ENCODE measurements around the gene PADI3.
"Not testable (repeated sequence)": the region's sequence is repeated elsewhere in the genome, so short reads cannot be mapped to it uniquely, and the experiment has no call there.

PADI3 gene

GRCh38 chr1:17315542-17316130 lies 66.7 kb downstream of the PADI3 start:
- Histone ChIP-seq H3K9ac (ENCODE audit: low read length in 5 of 5) (no peak overlapping the region), H3K4me1 (ENCODE audit: control insufficient read depth in 5 of 5, insufficient read depth in 5 of 5, low read length in 5 of 5) (no peaks in the 10 kb centered on the region), H3K9me3 (ENCODE audit: control insufficient read depth in 5 of 5, low read length in 5 of 5) (peaks cover 0 to 9% (median 6%) of the 10 kb centered on the region in 5 donors), H3K4me3 (ENCODE audit: low read depth in 1 of 5, low read length in 5 of 5) (no peak overlapping the region), H3K36me3 (ENCODE audit: control insufficient read depth in 5 of 5, insufficient read depth in 5 of 5, low read length in 5 of 5) (no peaks in the 10 kb centered on the region), H3K27me3 (ENCODE audit: control insufficient read depth in 5 of 5, insufficient read depth in 4 of 5, low read length in 5 of 5) (peaks cover 2 to 17% (median 7%) of the 10 kb centered on the region in 5 donors), H3K27ac (ENCODE audit: low read depth, low read length) (no peak overlapping the region)

GRCh38 chr1:17316704-17317103 lies 67.8 kb downstream of the PADI3 start:
- Histone ChIP-seq H3K27me3 (ENCODE audit: control insufficient read depth in 5 of 5, insufficient read depth in 4 of 5, low read length in 5 of 5) (peaks cover 2 to 17% (median 7%) of the 10 kb centered on the region in 5 donors), H3K9ac (ENCODE audit: low read length in 5 of 5) (no peak overlapping the region), H3K9me3 (ENCODE audit: control insufficient read depth in 5 of 5, low read length in 5 of 5) (peaks cover 0 to 9% (median 6%) of the 10 kb centered on the region in 5 donors), H3K4me1 (ENCODE audit: control insufficient read depth in 5 of 5, insufficient read depth in 5 of 5, low read length in 5 of 5) (no peaks in the 10 kb centered on the region), H3K36me3 (ENCODE audit: control insufficient read depth in 5 of 5, insufficient read depth in 5 of 5, low read length in 5 of 5) (no peaks in the 10 kb centered on the region), H3K4me3 (ENCODE audit: low read depth in 1 of 5, low read length in 5 of 5) (no peak overlapping the region), H3K27ac (ENCODE audit: low read depth, low read length) (no peak overlapping the region)

GRCh38 chr1:17318262-17318661 lies 69.4 kb downstream of the PADI3 start:
- H3K27ac ChIP-seq (ENCODE audit: low read depth, low read length) = no peak overlapping the region
- peaks cover 2 to 17% (median 7%) of the 10 kb centered on the region in 5 donors for H3K27me3 ChIP-seq (ENCODE audit: control insufficient read depth in 5 of 5, insufficient read depth in 4 of 5, low read length in 5 of 5)
- no peak overlapping the region for H3K4me3 ChIP-seq (ENCODE audit: low read depth in 1 of 5, low read length in 5 of 5)
- peaks cover 0 to 14% (median 9%) of the 10 kb centered on the region in 5 donors for H3K9me3 ChIP-seq (ENCODE audit: control insufficient read depth in 5 of 5, low read length in 5 of 5)
- no peaks in the 10 kb centered on the region for H3K4me1 ChIP-seq (ENCODE audit: control insufficient read depth in 5 of 5, insufficient read depth in 5 of 5, low read length in 5 of 5)
- no peaks in the 10 kb centered on the region for H3K36me3 ChIP-seq (ENCODE audit: control insufficient read depth in 5 of 5, insufficient read depth in 5 of 5, low read length in 5 of 5)
- no peak overlapping the region for H3K9ac ChIP-seq (ENCODE audit: low read length in 5 of 5)

- H3K9me3 ChIP-seq (ENCODE audit: control insufficient read depth in 5 of 5, low read length in 5 of 5) = peaks cover 0 to 14% (median 9%) of the 10 kb centered on the region in 5 donors
- H3K27me3 ChIP-seq (ENCODE audit: control insufficient read depth in 5 of 5, insufficient read depth in 4 of 5, low read length in 5 of 5) = peaks cover 0 to 5% (median 3%) of the 10 kb centered on the region in 5 donors
- H3K4me1 ChIP-seq (ENCODE audit: control insufficient read depth in 5 of 5, insufficient read depth in 5 of 5, low read length in 5 of 5) = no peaks in the 10 kb centered on the region
Measured at GRCh38 chr1:17319561-17320350, 70.9 kb downstream of the PADI3 start.

GRCh38 chr1:17321857-17322390 lies 73.0 kb downstream of the PADI3 start:
- peaks cover 0 to 14% (median 9%) of the 10 kb centered on the region in 5 donors for H3K9me3 ChIP-seq (ENCODE audit: control insufficient read depth in 5 of 5, low read length in 5 of 5)
- H3K9ac ChIP-seq (ENCODE audit: low read length in 5 of 5); H3K27ac ChIP-seq (ENCODE audit: low read depth, low read length); H3K4me1 ChIP-seq (ENCODE audit: control insufficient read depth in 5 of 5, insufficient read depth in 5 of 5, low read length in 5 of 5); H3K36me3 ChIP-seq (ENCODE audit: control insufficient read depth in 5 of 5, insufficient read depth in 5 of 5, low read length in 5 of 5); H3K4me3 ChIP-seq (ENCODE audit: low read depth in 1 of 5, low read length in 5 of 5); H3K27me3 ChIP-seq (ENCODE audit: control insufficient read depth in 5 of 5, insufficient read depth in 4 of 5, low read length in 5 of 5): not testable (repeated sequence)

More at GRCh38 chr1:17319561-17320350, 70.9 kb downstream of the PADI3 start:
- Histone ChIP-seq H3K4me3 (ENCODE audit: low read depth in 1 of 5, low read length in 5 of 5) (no peak overlapping the region), H3K9ac (ENCODE audit: low read length in 5 of 5) (no peak overlapping the region), H3K36me3 (ENCODE audit: control insufficient read depth in 5 of 5, insufficient read depth in 5 of 5, low read length in 5 of 5) (no peaks in the 10 kb centered on the region), H3K27ac (ENCODE audit: low read depth, low read length) (no peak overlapping the region)

- Histone ChIP-seq H3K36me3 (ENCODE audit: control insufficient read depth in 5 of 5, insufficient read depth in 5 of 5, low read length in 5 of 5) (no peaks in the 10 kb centered on the region), H3K4me1 (ENCODE audit: control insufficient read depth in 5 of 5, insufficient read depth in 5 of 5, low read length in 5 of 5) (no peaks in the 10 kb centered on the region)
Measured at GRCh38 chr1:17328855-17329254, 80.0 kb downstream of the PADI3 start.

GRCh38 chr1:17329610-17330009 lies 80.7 kb downstream of the PADI3 start:
- Histone ChIP-seq H3K9ac (ENCODE audit: low read length in 5 of 5) (no peak overlapping the region), H3K27me3 (ENCODE audit: control insufficient read depth in 5 of 5, insufficient read depth in 4 of 5, low read length in 5 of 5) (peaks cover 0 to 20% (median 14%) of the 10 kb centered on the region in 5 donors), H3K4me1 (ENCODE audit: control insufficient read depth in 5 of 5, insufficient read depth in 5 of 5, low read length in 5 of 5) (no peaks in the 10 kb centered on the region), H3K9me3 (ENCODE audit: control insufficient read depth in 5 of 5, low read length in 5 of 5) (peaks cover 0 to 5% (median 4%) of the 10 kb centered on the region in 5 donors), H3K27ac (ENCODE audit: low read depth, low read length) (no peak overlapping the region), H3K4me3 (ENCODE audit: low read depth in 1 of 5, low read length in 5 of 5) (no peak overlapping the region), H3K36me3 (ENCODE audit: control insufficient read depth in 5 of 5, insufficient read depth in 5 of 5, low read length in 5 of 5) (no peaks in the 10 kb centered on the region)

More at GRCh38 chr1:17328855-17329254, 80.0 kb downstream of the PADI3 start:
- no peak overlapping the region for H3K9ac ChIP-seq (ENCODE audit: low read length in 5 of 5)
- H3K9me3 ChIP-seq (ENCODE audit: control insufficient read depth in 5 of 5, low read length in 5 of 5) = peaks cover 0 to 5% (median 4%) of the 10 kb centered on the region in 5 donors
- H3K4me3 ChIP-seq (ENCODE audit: low read depth in 1 of 5, low read length in 5 of 5) = no peak overlapping the region
- H3K27me3 ChIP-seq (ENCODE audit: control insufficient read depth in 5 of 5, insufficient read depth in 4 of 5, low read length in 5 of 5) = peaks cover 0 to 20% (median 14%) of the 10 kb centered on the region in 5 donors
- no peak overlapping the region for H3K27ac ChIP-seq (ENCODE audit: low read depth, low read length)

GRCh38 chr1:17330856-17331255 lies 82.0 kb downstream of the PADI3 start:
- H3K27me3 ChIP-seq (ENCODE audit: control insufficient read depth in 5 of 5, insufficient read depth in 4 of 5, low read length in 5 of 5) = peaks cover 0 to 24% (median 14%) of the 10 kb centered on the region in 5 donors
- no peak overlapping the region for H3K9ac ChIP-seq (ENCODE audit: low read length in 5 of 5)
- peaks cover 0 to 5% (median 4%) of the 10 kb centered on the region in 5 donors for H3K9me3 ChIP-seq (ENCODE audit: control insufficient read depth in 5 of 5, low read length in 5 of 5)
- no peak overlapping the region for H3K4me3 ChIP-seq (ENCODE audit: low read depth in 1 of 5, low read length in 5 of 5)
- H3K27ac ChIP-seq (ENCODE audit: low read depth, low read length) = no peak overlapping the region
- H3K36me3 ChIP-seq (ENCODE audit: control insufficient read depth in 5 of 5, insufficient read depth in 5 of 5, low read length in 5 of 5) = no peaks in the 10 kb centered on the region
- no peaks in the 10 kb centered on the region for H3K4me1 ChIP-seq (ENCODE audit: control insufficient read depth in 5 of 5, insufficient read depth in 5 of 5, low read length in 5 of 5)

GRCh38 chr1:17333081-17333480 lies 84.2 kb downstream of the PADI3 start:
- H3K4me1 ChIP-seq (ENCODE audit: control insufficient read depth in 5 of 5, insufficient read depth in 5 of 5, low read length in 5 of 5) = no peaks in the 10 kb centered on the region
- H3K9me3 ChIP-seq (ENCODE audit: control insufficient read depth in 5 of 5, low read length in 5 of 5) = peaks cover 0 to 5% (median 4%) of the 10 kb centered on the region in 5 donors
- no peak overlapping the region for H3K27ac ChIP-seq (ENCODE audit: low read depth, low read length)
- H3K27me3 ChIP-seq (ENCODE audit: control insufficient read depth in 5 of 5, insufficient read depth in 4 of 5, low read length in 5 of 5) = peaks cover 0 to 26% (median 17%) of the 10 kb centered on the region in 5 donors
- no peak overlapping the region for H3K4me3 ChIP-seq (ENCODE audit: low read depth in 1 of 5, low read length in 5 of 5)
- no peak overlapping the region for H3K9ac ChIP-seq (ENCODE audit: low read length in 5 of 5)
- no peaks in the 10 kb centered on the region for H3K36me3 ChIP-seq (ENCODE audit: control insufficient read depth in 5 of 5, insufficient read depth in 5 of 5, low read length in 5 of 5)

All from subcutaneous abdominal adipose tissue (tissue), 5 donors.